ENCODE data around the gene MYG1. TPM values are rescaled to one million over a fixed set of nuclear protein-coding genes. Genes with fewer than 3 reads are reported as not detected.
A peak's percentile ranks its signal among the peaks of the same experiment; 100 is the strongest.

The MYG1 gene
- total and polyA plus RNA-seq, 2 of the 13 experiments (the other 11 are each of a cell fraction or from before 2014, with no cell fraction given): 38.6 to 58.0 TPM

- peak; percentile 40 for TF ChIP-seq HDAC1 (CRISPR knock-in tag; IDR thresholded peaks at IDR 0.05)
- TF ChIP-seq LCORL (IDR thresholded peaks at IDR 0.05): no peak
- TF ChIP-seq LCORL (CRISPR knock-in tag; IDR thresholded peaks at IDR 0.05): no peak
- TF ChIP-seq, protein P1, sequence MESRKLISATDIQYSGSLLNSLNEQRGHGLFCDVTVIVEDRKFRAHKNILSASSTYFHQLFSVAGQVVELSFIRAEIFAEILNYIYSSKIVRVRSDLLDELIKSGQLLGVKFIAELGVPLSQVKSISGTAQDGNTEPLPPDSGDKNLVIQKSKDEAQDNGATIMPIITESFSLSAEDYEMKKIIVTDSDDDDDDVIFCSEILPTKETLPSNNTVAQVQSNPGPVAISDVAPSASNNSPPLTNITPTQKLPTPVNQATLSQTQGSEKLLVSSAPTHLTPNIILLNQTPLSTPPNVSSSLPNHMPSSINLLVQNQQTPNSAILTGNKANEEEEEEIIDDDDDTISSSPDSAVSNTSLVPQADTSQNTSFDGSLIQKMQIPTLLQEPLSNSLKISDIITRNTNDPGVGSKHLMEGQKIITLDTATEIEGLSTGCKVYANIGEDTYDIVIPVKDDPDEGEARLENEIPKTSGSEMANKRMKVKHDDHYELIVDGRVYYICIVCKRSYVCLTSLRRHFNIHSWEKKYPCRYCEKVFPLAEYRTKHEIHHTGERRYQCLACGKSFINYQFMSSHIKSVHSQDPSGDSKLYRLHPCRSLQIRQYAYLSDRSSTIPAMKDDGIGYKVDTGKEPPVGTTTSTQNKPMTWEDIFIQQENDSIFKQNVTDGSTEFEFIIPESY (CRISPR knock-in tag; IDR thresholded peaks at IDR 0.05): peak; percentile 56
These were observed 26.1 kb downstream of the MYG1 start (continued) for GRCh38 chr12:53325511-53326061.

GRCh38 chr12:53326460-53327185 is 27.1 kb downstream of the MYG1 start:
- ATAC-seq (no peak), FAIRE-seq (no peak), DNase-seq (ENCODE audit: low spot score) (no peak)
- Histone ChIP-seq H4K20me1 (ENCODE audit: insufficient read depth, low read length) (no peaks in the 10 kb centered on the region), H3K27ac (ENCODE audit: extremely low read length, insufficient read depth, low read length) (no peak overlapping the region), H3K4me1 (ENCODE audit: insufficient read depth, low read length) (peaks cover 45% of the 10 kb centered on the region), H3K9me3 (ENCODE audit: low read length) (no peaks in the 10 kb centered on the region), H2AFZ (ENCODE audit: low read length) (no peak overlapping the region), H3K4me2 (ENCODE audit: low read depth, low read length) (no peak overlapping the region), H3K9ac (ENCODE audit: insufficient read depth, low read depth, low read length) (no peak overlapping the region), H3K36me3 (replicated peaks in 1 of 2; ENCODE audit: control insufficient read depth in 1 of 2, insufficient read depth in 2 of 2, low read length in 2 of 2) (no peaks in the 10 kb centered on the region), H3K27me3 (ENCODE audit: control insufficient read depth in 1 of 2, insufficient read depth in 2 of 2, low read length in 2 of 2) (peaks cover 3 to 18% of the 10 kb centered on the region in 2 experiments; a peak in 4 of 5 replicates), H3K79me2 (ENCODE audit: insufficient read depth, low read length) (no peaks in the 10 kb centered on the region), H3K4me3 (replicated peaks in 1 of 3; ENCODE audit: insufficient read depth in 1 of 3, low read depth in 2 of 3, low read length in 3 of 3) (no peak overlapping the region)
- TF ChIP-seq NRL (CRISPR knock-in tag; IDR thresholded peaks at IDR 0.05; ENCODE audit: borderline replicate concordance): no peak
- no peak for TF ChIP-seq TOPORS (CRISPR knock-in tag; IDR thresholded peaks at IDR 0.05)
- TF ChIP-seq ZNF652 (CRISPR knock-in tag; IDR thresholded peaks at IDR 0.05; ENCODE audit: borderline replicate concordance, low read depth): peak; percentile 57; the same call in 1 of the 2 replicates
- TF ChIP-seq CSRNP1 (CRISPR knock-in tag; IDR thresholded peaks at IDR 0.05): no peak
- no peak for TF ChIP-seq NR2C2 (CRISPR knock-in tag; IDR thresholded peaks at IDR 0.05; ENCODE audit: borderline replicate concordance)
- intact Hi-C loops (cut with micrococcal nuclease; ENCODE audit: unreplicated experiment): no loop called here
- CTCF ChIA-PET (ENCODE audit: low intra/inter-chr PET ratio, low total read pairs): interaction anchor here (1.9 kb wide), 1 partner anchor 18 kb away, joined by 6 read pairs; no protein-coding TSS in a partner anchor
- WGBS (ENCODE audit: low lambda C conversion rate): 82% methylated on average over 8 of the region's 8 CpGs
- in situ Hi-C loops (cut with HindIII; ENCODE audit: extremely low pct_ligation_motif_present, low pct_unique_long_range_greater_than_20kb): loop anchor here (5.0 kb wide), 1 partner anchor 176 kb away; the partner anchor contains the start of gene TARBP2
- POLR2A ChIA-PET: interaction anchor here (0.9 to 3.2 kb wide), 3 partner anchors 18 to 115 kb away, joined by 3 to 23 read pairs (median 4); partner anchors contain the start of gene PRR13
- no TSS peak for BruUV-seq (replicated peaks)

Data from HepG2 (cell line).